Activated naive CD8-positive, alpha-beta T cell treated with anti-CD3 and anti-CD28 coated beads, Interleukin-2, amount 50 U/mL, for 16 hours (primary cell): Measurements from ENCODE around the gene ADAMTS20.
"Not testable (repeated sequence)": the region's sequence is repeated elsewhere in the genome, so short reads cannot be mapped to it uniquely, and the experiment has no call there.

Source experiments
- DNase-seq: peaks from one replicate; pipeline ENCODE4 v3.0.0-alpha.2; 2020; ENCODE audit warnings: low read depth, low spot score

Gene ADAMTS20, protein sequence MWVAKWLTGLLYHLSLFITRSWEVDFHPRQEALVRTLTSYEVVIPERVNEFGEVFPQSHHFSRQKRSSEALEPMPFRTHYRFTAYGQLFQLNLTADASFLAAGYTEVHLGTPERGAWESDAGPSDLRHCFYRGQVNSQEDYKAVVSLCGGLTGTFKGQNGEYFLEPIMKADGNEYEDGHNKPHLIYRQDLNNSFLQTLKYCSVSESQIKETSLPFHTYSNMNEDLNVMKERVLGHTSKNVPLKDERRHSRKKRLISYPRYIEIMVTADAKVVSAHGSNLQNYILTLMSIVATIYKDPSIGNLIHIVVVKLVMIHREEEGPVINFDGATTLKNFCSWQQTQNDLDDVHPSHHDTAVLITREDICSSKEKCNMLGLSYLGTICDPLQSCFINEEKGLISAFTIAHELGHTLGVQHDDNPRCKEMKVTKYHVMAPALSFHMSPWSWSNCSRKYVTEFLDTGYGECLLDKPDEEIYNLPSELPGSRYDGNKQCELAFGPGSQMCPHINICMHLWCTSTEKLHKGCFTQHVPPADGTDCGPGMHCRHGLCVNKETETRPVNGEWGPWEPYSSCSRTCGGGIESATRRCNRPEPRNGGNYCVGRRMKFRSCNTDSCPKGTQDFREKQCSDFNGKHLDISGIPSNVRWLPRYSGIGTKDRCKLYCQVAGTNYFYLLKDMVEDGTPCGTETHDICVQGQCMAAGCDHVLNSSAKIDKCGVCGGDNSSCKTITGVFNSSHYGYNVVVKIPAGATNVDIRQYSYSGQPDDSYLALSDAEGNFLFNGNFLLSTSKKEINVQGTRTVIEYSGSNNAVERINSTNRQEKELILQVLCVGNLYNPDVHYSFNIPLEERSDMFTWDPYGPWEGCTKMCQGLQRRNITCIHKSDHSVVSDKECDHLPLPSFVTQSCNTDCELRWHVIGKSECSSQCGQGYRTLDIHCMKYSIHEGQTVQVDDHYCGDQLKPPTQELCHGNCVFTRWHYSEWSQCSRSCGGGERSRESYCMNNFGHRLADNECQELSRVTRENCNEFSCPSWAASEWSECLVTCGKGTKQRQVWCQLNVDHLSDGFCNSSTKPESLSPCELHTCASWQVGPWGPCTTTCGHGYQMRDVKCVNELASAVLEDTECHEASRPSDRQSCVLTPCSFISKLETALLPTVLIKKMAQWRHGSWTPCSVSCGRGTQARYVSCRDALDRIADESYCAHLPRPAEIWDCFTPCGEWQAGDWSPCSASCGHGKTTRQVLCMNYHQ (N-terminal part only)

DNA sequence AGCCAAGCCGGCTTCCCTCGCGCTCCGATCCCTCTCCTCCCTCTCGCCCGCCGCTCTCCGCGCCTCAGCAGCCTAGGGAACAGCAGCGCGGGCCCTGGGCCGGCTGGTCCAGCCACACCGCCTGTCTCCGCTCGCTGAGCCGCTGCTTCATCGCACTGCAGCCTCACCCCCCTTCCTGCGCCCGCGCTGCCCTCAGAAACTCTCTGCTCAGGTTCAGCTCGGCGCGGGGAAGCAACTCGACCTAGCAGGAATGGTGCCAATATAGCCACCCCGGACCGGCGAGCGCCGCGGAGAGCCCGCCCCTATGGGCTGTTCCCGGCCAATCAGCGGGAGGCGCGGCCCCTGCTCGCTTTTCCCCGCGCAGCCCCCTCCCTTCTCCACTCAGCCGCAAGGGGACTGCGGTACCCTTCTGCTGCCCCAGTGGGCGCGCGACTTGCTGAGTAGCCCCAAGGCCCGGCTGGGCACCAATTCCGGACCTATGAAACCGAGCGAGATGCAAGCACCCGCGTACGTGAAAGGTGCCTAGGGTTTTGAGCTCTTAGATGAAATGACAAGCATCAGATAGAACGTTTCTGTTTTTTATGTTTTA lies at the start of gene ADAMTS20:
TSS of gene ADAMTS20 (minus strand) at position 233 of the 589 bp plus-strand sequence. CDS start 282 bp downstream, outside the sequence.
- DNase-seq: no peak

DNA sequence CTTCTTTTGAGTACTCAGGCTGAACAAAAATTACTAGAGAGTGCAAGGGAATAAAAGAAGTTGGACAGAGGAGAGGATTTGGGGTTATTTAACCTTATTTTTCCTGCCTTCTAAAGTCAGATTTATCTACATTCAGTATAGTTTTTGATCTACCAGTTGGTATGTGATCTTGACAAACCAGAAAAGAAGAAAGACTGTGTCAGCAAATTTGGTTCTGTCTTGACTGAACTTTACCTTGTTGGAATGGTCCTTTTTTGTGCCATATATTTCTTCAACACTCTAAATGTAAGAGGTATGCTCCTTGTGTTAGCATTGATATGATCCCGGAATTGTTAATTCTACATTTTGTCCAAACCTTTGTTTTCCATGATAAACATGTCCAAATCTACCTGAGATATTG lies 47.7 kb upstream of the ADAMTS20 start:
- DNase-seq: no peak

GRCh38 chr12:43599066-43599465 lies 47.1 kb upstream of the ADAMTS20 start:
- DNase-seq: no peak

DNA sequence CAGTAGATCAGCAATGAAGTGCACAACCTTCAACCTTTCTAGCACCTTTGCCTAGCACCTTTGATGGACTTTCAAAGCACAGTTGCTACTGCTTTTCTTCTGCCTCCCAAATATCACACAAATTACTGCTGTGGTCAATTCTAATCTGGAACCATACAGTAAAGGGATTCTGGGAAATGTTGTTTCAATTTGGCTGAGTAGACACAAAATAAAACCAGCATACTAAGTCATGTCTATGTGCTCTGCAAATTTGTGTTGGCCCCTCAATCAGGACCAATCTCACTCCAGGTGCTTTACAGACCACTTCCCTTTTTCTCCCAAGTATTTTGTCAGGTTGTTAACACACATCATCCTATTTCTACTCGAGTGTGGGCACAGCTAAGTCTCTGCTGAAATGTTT lies 38.3 kb upstream of the ADAMTS20 start:
- DNase-seq: no peak

- DNase-seq: no peak
These were observed 34.7 kb upstream of the ADAMTS20 start for GRCh38 chr12:43586646-43587245.

DNA sequence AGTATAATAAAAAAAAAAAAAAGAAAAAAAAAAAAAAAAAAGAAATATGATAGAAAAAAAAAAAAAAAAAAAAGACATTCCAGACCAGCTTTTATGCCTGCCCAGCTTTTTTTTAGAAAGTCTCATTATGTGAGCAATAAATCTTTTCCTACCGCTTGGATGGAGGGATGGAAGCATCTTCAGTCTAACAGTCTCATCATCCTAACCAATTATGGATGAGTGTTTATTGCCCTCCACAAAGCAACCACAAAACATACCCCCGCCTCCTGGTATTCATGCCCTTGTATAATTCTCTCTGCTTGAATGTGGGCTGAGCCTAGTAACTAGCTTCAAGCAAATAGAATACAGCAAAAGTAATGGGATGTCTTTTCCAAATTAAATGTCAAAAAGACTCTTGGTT lies 33.7 kb upstream of the ADAMTS20 start:
- DNase-seq: no peak

- DNase-seq: no peak
These were observed 28.6 kb upstream of the ADAMTS20 start for GRCh38 chr12:43580601-43581000.

GRCh38 chr12:43579206-43579605 lies 27.2 kb upstream of the ADAMTS20 start:
- DNase-seq: no peak

GRCh38 chr12:43578782-43579181 lies 26.8 kb upstream of the ADAMTS20 start:
- no peak for DNase-seq

DNA sequence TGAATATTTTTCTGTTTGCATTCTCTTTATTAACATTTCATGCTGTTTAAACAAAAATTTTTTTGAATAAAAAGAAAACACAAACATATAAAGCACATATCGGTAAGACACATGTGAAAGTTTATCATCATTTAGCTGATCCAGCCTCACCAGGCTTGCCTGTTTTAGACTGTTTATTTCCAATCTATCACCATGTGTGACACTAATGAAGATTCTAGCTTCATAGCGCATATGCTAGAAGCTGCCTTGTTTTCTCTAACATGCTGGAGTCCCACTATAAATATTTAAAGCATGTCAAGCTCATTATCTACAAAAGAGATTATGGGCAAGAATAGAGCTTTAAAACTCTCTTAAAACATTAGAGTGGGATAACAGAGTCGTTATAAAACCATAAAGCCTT lies 25.4 kb upstream of the ADAMTS20 start:
- DNase-seq: no peak

DNA sequence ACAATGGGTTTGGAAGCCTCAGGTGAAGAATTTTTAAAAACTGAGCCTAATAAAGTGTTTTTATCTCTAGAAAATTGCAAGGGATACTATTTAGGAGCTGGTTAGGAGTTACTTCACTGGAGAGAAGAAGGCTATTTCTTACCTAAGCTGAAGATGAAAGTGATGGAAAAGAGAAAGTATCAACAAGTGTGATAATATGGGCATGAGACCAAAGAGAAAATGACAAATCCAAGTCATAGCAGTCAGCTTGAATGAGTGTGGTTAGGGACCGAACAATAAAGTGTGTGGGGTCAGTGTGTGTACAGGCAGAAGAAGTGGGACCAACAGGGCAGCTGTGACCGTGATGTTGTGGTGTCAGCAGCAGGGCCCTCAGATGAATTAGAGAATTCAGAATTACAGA lies 24.2 kb upstream of the ADAMTS20 start:
- no peak for DNase-seq

- no peak for DNase-seq
These were observed 19.9 kb upstream of the ADAMTS20 start for GRCh38 chr12:43571885-43572284.

DNA sequence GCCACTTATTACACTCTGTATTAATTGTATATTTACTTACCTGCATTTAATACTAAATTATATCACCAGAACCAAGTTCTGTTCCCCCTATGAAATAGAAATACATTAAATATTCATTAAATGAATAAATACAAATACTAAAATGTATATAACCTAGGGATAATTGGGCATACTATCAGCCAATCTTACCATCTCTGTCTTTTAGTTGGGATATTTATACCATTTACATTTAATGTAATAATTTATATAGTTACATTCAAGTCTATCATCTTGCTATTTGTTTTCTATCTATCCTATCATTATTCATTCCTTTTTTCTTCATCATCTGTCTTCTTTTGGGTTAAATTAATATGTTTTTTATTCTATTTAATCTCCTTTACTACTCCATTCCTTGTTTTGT lies 4.1 kb upstream of the ADAMTS20 start:
- no peak for DNase-seq

- DNase-seq: no peak
These were observed 578 bp downstream of the ADAMTS20 start for GRCh38 chr12:43551279-43551970.

DNA sequence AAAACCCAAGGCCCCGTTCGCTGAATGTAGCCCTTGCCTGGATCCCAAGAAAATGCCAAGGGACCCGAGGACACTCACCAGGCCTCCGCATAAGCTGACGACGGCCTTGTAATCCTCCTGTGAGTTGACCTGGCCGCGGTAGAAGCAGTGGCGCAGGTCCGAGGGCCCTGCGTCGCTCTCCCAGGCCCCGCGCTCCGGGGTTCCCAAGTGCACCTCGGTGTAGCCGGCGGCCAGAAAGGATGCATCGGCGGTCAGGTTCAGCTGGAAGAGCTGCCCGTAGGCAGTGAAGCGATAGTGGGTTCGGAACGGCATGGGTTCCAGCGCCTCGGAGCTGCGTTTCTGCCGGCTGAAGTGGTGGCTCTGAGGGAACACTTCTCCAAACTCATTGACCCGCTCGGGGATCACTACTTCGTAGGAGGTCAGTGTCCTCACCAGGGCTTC lies 1.2 kb downstream of the ADAMTS20 start:
- DNase-seq: no peak

DNA sequence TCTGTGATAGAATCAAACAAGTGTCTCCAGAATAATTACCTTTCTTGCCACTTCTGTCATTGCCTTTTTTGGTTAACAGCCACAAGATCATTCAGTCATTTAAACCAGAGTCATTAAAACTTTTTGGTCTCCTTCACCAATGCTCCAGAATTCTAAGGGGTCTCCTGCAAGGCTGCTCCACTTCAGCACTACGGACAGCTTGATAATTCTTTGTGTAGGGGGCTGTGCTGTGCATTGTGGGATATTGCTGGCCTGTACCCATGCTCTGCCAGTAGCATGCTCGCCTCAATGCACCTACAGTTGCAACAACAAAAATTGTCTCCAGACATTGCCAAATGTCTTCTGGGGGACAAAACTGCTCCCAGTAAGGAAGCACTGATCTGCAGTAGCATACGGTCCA lies 7.3 kb downstream of the ADAMTS20 start:
- DNase-seq: no peak

DNA sequence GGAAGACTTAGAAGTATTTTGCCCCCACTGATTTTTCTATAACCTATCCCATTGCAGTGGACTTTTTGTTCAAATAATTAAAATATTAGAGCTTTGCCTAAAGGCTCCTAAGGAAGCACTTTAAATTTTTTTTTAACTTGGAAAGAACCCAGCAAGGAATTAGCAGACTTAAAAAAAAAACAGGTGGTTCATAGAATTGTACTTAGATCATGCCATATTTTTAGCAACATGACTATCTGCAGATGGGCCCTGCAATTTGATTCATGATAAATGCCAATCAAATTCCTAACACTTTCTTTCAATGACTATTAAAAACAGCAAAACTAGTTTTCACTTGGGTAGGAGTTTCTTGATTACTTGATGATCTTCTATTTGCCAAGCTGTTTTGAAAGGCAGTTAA lies 11.5 kb downstream of the ADAMTS20 start:
- DNase-seq: no peak

DNA sequence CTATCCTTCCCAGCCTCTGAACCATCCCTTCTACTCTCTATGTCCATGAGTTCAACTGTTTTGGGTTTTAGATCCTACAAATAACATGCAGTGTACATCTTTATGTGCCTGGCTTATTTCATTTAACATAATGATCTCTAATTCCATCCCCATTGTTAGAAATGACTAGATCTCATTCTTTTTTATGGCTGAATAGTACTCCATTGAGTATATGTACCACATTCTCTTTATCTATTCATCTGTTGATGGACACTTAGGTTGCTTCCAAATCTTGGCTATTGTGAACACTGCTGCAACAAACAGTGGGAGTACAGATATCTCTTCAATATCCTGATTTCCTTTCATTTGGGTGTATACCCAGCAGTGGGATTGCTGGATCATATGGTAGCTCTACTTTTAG lies 14.3 kb downstream of the ADAMTS20 start:
- not testable (repeated sequence) for DNase-seq

GRCh38 chr12:43516045-43516444 lies 36.0 kb downstream of the ADAMTS20 start:
- DNase-seq: no peak

DNA sequence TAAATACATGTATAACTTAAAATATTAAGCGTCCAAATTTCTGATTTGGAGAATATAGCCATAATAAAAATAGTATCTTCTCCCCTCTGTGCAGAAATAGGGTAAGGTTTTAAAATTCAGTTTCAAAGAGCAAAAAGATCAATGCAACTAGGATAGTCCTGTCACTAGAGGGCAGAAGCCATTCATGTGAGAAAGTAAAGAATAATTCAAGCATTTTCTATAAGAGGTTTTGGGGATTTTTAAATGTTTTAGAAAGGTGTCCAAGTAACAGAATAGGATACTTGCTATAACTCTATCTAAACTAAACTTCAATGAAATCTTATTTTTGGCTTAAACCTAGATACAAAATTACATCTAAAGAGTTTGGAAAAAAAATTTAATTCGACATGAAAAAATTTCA lies 50.3 kb downstream of the ADAMTS20 start:
- DNase-seq: no peak
